Transverse colon (tissue), 4 donors: Measurements from ENCODE around the gene STH. TPM values are rescaled to one million over a fixed set of nuclear protein-coding genes. Genes with fewer than 3 reads are reported as not detected.

Experiments used
- DNase-seq: peaks from one replicate; pipeline ENCODE4 v3.0.0-alpha.2; 2019
- H3K27ac ChIP-seq, 4 donors: fragments of 200-600 bp; sonication (generic); 2 replicates each; pipeline ENCODE4 v1.5.1; 2016 to 2018; ENCODE audit warnings: inconsistent platforms in 4 of 4
- H3K27me3 ChIP-seq: fragments of 200-600 bp; sonication (generic); 2 replicates; pipeline ENCODE4 v1.5.1; 2017; ENCODE audit warnings: inconsistent platforms
- H3K36me3 ChIP-seq, 4 donors: fragments of 200-600 bp; sonication (generic); 2 replicates each; pipeline ENCODE4 v1.5.1; 2017 to 2019; ENCODE audit warnings: inconsistent platforms in 4 of 4
- H3K4me1 ChIP-seq, 4 donors: fragments of 200-600 bp; sonication (generic); 2 replicates each; pipeline ENCODE4 v1.5.1; 2017 to 2020; ENCODE audit warnings: inconsistent platforms in 4 of 4
- H3K4me3 ChIP-seq, 4 donors: fragments of 200-600 bp; sonication (generic); 1 replicate in 1 of 4; 2 replicates in 3 of 4; pipeline versions ENCODE4 v1.5.1 to v1.6.1; 2017 to 2019; ENCODE audit warnings: inconsistent platforms in 4 of 4
- H3K9me3 ChIP-seq, 2 donors: fragments of 200-600 bp; sonication (generic); 2 replicates each; pipeline ENCODE4 v1.5.1; 2017 to 2019; ENCODE audit warnings: inconsistent platforms in 2 of 2
- EP300 ChIP-seq: sonication (generic); formaldehyde crosslinking; IDR thresholded peaks from one replicate; pipeline ENCODE4 v1.6.1; 2017; ENCODE audit warnings: antibody characterized with exemption, low read depth
- POLR2A ChIP-seq: fragments of 450-650 bp; IDR thresholded peaks from one replicate; pipeline ENCODE4 v1.6.1; 2016; ENCODE audit warnings: antibody characterized with exemption, mild to moderate bottlenecking, moderate library complexity
- POLR2AphosphoS5 ChIP-seq, 3 donors: sonication (generic); formaldehyde crosslinking; IDR thresholded peaks; one replicate each; pipeline ENCODE4 v1.6.1; 2016; ENCODE audit warnings: antibody characterized with exemption in 3 of 3
- WGBS, 2 donors: methylation state at CpG; one replicate each; pipeline ENCODE4 v1.1.5; 2018; ENCODE audit warnings: low coverage in 1 of 2; 5-methylcytosine and 5-hydroxymethylcytosine counted together
- in situ Hi-C, 4 donors: fragments of 200-750 bp; cut with MboI; loops; one replicate each; pipeline versions ENCODE4 v1.15.0 to v1.15.1; 2017; ENCODE audit warnings: low sequenced_read_pairs in 3 of 4, low pct_ligation_motif_present in 1 of 4, low pct_unique_long_range_greater_than_20kb in 1 of 4
- intact Hi-C: fragments of 100-400 bp; cut with DNase I; formaldehyde crosslinking; loops from one replicate; pipeline ENCODE4 v1.15.1; 2023; ENCODE audit warnings: low total_unique reads
- total RNA-seq, 4 donors: library from RNA; depleted of rRNA; stranded (reverse); fragments of >200 nt; gene quantifications; one replicate each; pipeline ENCODE4 v1.1.0, GENCODE V29; 2016
- TF ChIP-seq, protein P1 (sequence below), 5 experiments: fragments of 200-600 bp in 3 of 5; fragments of 450-650 bp in 2 of 5; sonication (generic) in 3 of 5; IDR thresholded peaks; 1 replicate in 2 of 5; 2 replicates in 3 of 5; pipeline ENCODE4 v1.5.1; 2016 to 2017; ENCODE audit warnings: antibody characterized with exemption in 5 of 5, inconsistent platforms in 3 of 5, mild to moderate bottlenecking in 2 of 5, moderate library complexity in 1 of 5

STH gene
- total RNA-seq, 4 donors from 2014 or later = not detected

GRCh38 chr17:45951941-45952340, 47.1 kb upstream of the STH start:
- TF ChIP-seq, protein P1, sequence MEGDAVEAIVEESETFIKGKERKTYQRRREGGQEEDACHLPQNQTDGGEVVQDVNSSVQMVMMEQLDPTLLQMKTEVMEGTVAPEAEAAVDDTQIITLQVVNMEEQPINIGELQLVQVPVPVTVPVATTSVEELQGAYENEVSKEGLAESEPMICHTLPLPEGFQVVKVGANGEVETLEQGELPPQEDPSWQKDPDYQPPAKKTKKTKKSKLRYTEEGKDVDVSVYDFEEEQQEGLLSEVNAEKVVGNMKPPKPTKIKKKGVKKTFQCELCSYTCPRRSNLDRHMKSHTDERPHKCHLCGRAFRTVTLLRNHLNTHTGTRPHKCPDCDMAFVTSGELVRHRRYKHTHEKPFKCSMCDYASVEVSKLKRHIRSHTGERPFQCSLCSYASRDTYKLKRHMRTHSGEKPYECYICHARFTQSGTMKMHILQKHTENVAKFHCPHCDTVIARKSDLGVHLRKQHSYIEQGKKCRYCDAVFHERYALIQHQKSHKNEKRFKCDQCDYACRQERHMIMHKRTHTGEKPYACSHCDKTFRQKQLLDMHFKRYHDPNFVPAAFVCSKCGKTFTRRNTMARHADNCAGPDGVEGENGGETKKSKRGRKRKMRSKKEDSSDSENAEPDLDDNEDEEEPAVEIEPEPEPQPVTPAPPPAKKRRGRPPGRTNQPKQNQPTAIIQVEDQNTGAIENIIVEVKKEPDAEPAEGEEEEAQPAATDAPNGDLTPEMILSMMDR (IDR thresholded peaks at IDR 0.05) = no peak
- TF ChIP-seq POLR2A = no peak
- TF ChIP-seq EP300 = no peak
- no peak for TF ChIP-seq POLR2AphosphoS5 (IDR thresholded peaks at IDR 0.05)
- no peak overlapping the region for H3K27ac ChIP-seq
- 76 to 83% methylated on average over 5 to 6 of the region's 6 CpGs for WGBS, 2 donors
- intact Hi-C loops = no loop called here
- in situ Hi-C loops = no loop called here
- H3K4me3 ChIP-seq = no peak overlapping the region
- no peak for DNase-seq
- H3K4me1 ChIP-seq = peaks cover 4 to 14% (median 6%) of the 10 kb centered on the region in 4 donors
- H3K27me3 ChIP-seq = peaks cover 39% of the 10 kb centered on the region
- H3K9me3 ChIP-seq = no peaks in the 10 kb centered on the region
- no peaks in the 10 kb centered on the region for H3K36me3 ChIP-seq

DNA sequence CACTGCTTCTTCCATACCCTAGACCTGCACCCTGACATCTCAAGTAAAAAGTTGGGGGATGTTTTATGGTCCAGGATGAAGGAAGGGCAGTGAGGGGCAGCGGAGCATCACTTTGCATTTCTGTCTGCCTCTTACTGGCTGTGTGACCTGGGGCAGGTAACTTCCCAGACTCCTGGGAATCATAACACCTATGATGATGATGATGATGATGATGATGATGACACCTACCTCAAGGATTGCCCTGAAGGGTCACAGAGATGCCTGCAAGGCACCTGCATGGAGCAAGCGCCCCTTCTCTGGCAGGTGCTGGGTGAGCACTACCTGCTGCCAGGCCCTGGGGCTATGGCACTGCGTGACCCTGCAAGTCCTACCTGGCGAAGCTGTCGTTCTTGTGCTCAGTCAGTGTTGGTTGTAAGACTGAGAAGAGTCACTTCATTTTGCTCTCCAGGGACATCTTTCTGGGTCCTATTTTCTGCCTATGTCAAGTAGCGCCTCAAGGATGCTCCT, 46.2 kb upstream of the STH start:
- intact Hi-C loops = no loop called here
- DNase-seq = no peak
- TF ChIP-seq EP300 (no peak), POLR2A (no peak), POLR2AphosphoS5 (IDR thresholded peaks at IDR 0.05) (no peak)
- TF ChIP-seq, protein P1 (IDR thresholded peaks at IDR 0.05) = no peak
- H3K27me3 ChIP-seq = peaks cover 39% of the 10 kb centered on the region
- no peak overlapping the region for H3K4me3 ChIP-seq
- no peaks in the 10 kb centered on the region for H3K36me3 ChIP-seq
- no peak overlapping the region for H3K27ac ChIP-seq
- no peaks in the 10 kb centered on the region for H3K9me3 ChIP-seq
- H3K4me1 ChIP-seq = peaks cover 4 to 14% (median 6%) of the 10 kb centered on the region in 4 donors
- 93% methylated on average over 6 of the region's 6 CpGs; no CpG with 5 or more reads in 1 of the 2 donors for WGBS, 2 donors
- in situ Hi-C loops = no loop called here

DNA sequence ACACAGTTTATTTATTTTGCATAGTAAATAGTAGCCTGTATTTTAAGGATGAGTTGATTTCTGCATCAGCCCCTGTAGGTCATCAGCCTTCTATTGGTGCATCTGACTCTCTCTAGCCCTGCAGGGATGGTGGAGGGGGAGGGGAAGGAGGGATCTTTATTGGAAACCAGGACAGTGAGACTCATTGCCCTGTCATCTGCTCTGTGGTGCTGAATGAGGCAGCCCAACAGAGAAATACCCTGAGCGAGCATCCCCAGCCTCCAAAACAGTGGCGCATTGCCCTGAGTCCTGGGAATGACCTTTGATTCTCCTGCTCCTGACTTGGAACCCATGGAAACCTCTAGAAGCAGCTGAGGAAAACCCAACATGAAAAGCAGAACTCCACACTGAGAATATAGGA, 45.5 kb upstream of the STH start:
- Histone ChIP-seq H3K4me3 (no peak overlapping the region), H3K4me1 (peaks cover 4 to 10% (median 5%) of the 10 kb centered on the region in 4 donors), H3K27me3 (peaks cover 39% of the 10 kb centered on the region), H3K27ac (no peak overlapping the region), H3K36me3 (no peaks in the 10 kb centered on the region), H3K9me3 (no peaks in the 10 kb centered on the region)
- intact Hi-C loops = no loop called here
- in situ Hi-C loops = no loop called here
- no peak for DNase-seq
- no peak for TF ChIP-seq POLR2A
- TF ChIP-seq EP300 = no peak
- TF ChIP-seq POLR2AphosphoS5 (IDR thresholded peaks at IDR 0.05) = no peak
- TF ChIP-seq, protein P1 (IDR thresholded peaks at IDR 0.05) = no peak
- WGBS, 2 donors = 68 to 80% methylated on average over 2 of the region's 2 CpGs

- TF ChIP-seq, protein P1 (IDR thresholded peaks at IDR 0.05) = no peak
- TF ChIP-seq EP300 (no peak), POLR2AphosphoS5 (IDR thresholded peaks at IDR 0.05) (no peak)
- intact Hi-C loops = no loop called here
- Histone ChIP-seq H3K9me3 (no peaks in the 10 kb centered on the region), H3K27ac (no peak overlapping the region), H3K4me3 (no peak overlapping the region), H3K36me3 (no peaks in the 10 kb centered on the region), H3K4me1 (no peaks in the 10 kb centered on the region), H3K27me3 (peaks cover 25% of the 10 kb centered on the region)
- WGBS, 2 donors = 69 to 82% methylated on average over 11 of the region's 11 CpGs
- no peak for DNase-seq
- in situ Hi-C loops = no loop called here
Measured at GRCh38 chr17:45954914-45955313, 44.1 kb upstream of the STH start.
